NB4 (cell line): ENCODE results near the gene SLC4A7.

Source experiments
- DNase-seq: peaks from one replicate; pipeline ENCODE4 v3.0.0; 2010; ENCODE audit warnings: low read depth
- H3K4me3 ChIP-seq: one replicate; pipeline ENCODE4 v1.5.1; 2011; ENCODE audit warnings: mild to moderate bottlenecking, low read depth, low read length, moderate library complexity
- MYC ChIP-seq: IDR thresholded peaks from 2 replicates; pipeline ENCODE4 v1.6.1; 2011; ENCODE audit warnings: low read depth, low read length
- POLR2A ChIP-seq: IDR thresholded peaks from 2 replicates; pipeline ENCODE4 v1.6.1; 2011; ENCODE audit warnings: mild to moderate bottlenecking; ENCODE audit not compliant: insufficient read length; ENCODE audit errors: extremely low read depth
- TF ChIP-seq, protein P1 (sequence below): IDR thresholded peaks from one replicate; pipeline ENCODE4 v1.5.1; 2012; ENCODE audit warnings: low read depth, low read length
- TF ChIP-seq, protein P2 (sequence below): IDR thresholded peaks from 2 replicates; pipeline ENCODE4 v1.6.1; 2011; ENCODE audit warnings: low read depth, low read length

SLC4A7 gene

DNA sequence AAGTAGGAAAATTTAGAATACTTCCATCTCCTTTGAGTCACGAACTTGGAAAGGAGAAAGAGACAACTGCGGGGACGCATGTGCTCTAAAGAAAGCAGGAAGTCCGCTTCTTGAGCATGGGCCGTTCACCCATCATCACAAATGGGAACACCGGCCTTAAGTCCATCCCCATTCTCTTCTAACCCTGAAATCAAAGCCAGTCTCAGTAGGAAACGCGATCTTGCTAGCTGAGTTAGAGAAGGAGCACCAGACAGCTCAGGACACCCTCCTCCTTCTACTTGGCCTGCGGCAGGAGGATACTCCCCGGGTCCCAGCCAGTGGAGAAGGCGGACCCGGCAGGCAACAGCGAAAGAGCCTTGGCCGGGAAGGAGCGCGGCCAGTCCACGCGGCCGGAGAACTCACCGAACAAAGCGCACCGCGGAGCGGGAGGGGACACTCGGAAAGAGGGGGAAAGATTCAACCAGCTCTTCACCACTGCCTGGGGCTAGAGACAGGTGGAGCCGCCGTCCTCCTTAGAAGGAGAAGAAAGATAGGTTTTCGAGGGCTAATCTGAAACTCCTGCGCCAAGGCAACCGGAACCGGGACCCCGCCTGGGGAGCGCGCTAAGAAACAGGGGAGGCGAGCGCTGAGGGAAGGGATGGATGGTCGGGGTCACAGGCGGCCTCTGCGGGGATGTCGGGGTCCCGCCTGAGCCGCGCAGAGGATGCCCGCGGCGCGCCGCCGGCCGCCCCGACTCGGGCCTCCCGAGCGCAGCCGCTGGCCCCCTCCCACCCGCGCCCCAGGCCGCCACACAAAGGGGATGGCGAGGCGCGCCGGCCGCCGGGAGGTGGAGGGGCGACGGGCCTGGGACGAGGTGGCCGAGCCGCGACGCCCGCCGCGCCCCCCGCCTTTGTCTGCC is 818 bp downstream of the SLC4A7 start:
- peak; percentile 82 for DNase-seq
- TF ChIP-seq, protein P1, sequence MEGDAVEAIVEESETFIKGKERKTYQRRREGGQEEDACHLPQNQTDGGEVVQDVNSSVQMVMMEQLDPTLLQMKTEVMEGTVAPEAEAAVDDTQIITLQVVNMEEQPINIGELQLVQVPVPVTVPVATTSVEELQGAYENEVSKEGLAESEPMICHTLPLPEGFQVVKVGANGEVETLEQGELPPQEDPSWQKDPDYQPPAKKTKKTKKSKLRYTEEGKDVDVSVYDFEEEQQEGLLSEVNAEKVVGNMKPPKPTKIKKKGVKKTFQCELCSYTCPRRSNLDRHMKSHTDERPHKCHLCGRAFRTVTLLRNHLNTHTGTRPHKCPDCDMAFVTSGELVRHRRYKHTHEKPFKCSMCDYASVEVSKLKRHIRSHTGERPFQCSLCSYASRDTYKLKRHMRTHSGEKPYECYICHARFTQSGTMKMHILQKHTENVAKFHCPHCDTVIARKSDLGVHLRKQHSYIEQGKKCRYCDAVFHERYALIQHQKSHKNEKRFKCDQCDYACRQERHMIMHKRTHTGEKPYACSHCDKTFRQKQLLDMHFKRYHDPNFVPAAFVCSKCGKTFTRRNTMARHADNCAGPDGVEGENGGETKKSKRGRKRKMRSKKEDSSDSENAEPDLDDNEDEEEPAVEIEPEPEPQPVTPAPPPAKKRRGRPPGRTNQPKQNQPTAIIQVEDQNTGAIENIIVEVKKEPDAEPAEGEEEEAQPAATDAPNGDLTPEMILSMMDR: no peak
- TF ChIP-seq, protein P2, sequence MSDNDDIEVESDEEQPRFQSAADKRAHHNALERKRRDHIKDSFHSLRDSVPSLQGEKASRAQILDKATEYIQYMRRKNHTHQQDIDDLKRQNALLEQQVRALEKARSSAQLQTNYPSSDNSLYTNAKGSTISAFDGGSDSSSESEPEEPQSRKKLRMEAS: peak; percentile 93
- peak; percentile 19 for TF ChIP-seq POLR2A
- TF ChIP-seq MYC: peak; percentile 94
- peak overlapping the region; percentile 87 for H3K4me3 ChIP-seq

DNA sequence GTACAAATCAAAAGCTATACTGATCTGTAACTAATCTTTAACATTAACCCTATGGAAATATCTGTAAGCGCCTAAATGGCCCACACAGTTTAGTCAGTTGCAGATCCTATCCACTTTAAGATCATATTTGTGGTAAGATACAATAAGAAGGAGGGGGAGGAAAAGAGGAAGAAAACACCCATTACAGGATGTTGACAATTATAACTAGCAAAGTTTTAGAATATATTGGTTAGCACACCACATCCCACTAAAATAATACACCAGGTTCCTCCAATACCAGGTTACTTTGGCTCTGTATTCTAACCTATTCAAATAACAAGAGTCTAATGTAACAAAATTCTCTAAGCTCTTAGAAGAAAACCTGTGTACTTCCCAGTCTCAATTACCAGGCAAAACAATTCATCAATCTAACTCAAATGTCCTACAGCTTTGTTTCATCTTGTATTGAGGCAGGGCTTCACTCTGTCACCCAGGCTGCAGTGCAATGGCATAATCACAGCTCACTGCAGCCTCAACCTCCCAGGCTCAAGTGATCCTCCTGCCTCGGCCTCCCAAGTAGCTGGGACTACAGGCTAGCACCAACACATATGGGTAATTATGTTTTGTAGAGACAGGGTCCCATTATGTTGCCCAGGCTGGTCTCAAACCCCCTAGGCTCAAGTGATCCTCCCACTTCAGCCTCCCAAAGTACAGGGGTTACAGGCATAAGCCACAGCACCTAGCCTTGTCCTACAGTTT is 4.2 kb downstream of the SLC4A7 start:
- H3K4me3 ChIP-seq: no peak overlapping the region
- peak; percentile 58 for DNase-seq
- TF ChIP-seq POLR2A (no peak), MYC (no peak)
- TF ChIP-seq, protein P2: no peak
- TF ChIP-seq, protein P1: no peak

DNA sequence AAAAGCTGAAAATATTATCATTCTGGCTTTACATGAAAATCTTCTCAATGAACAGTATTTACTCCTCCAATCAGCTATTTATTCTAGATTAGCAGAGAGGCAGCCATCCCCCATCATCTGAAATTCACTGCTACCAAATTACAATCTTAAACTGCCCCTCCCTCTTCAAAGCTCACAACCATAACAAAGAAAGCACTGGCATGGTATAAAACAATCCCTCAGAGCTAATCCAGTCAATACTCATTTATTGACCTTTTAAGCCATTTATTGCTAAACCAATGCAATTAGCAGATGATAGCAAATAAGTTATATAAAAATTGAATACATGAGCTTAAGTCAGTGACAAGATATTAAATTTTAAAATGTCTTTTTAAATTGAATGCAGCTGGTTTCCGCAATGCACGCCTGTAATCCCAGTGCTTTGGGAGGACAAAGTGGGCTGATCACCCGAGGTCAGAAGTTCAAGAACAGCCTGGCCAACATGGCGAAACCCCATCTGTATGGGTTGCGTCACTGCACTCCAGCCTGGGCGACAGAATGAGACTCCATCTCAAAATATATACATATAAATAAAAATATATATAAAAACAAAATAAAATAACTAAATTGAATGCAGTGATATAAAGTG is 12.1 kb downstream of the SLC4A7 start:
- peak; percentile 38 for DNase-seq
- H3K4me3 ChIP-seq: no peak overlapping the region
- no peak for TF ChIP-seq MYC
- TF ChIP-seq, protein P1: no peak
- TF ChIP-seq, protein P2: no peak
- no peak for TF ChIP-seq POLR2A

GRCh38 chr3:27468283-27468886 is 15.8 kb downstream of the SLC4A7 start:
- no peak overlapping the region for H3K4me3 ChIP-seq
- TF ChIP-seq POLR2A (no peak), MYC (no peak)
- TF ChIP-seq, protein P1: no peak
- TF ChIP-seq, protein P2: no peak

DNA sequence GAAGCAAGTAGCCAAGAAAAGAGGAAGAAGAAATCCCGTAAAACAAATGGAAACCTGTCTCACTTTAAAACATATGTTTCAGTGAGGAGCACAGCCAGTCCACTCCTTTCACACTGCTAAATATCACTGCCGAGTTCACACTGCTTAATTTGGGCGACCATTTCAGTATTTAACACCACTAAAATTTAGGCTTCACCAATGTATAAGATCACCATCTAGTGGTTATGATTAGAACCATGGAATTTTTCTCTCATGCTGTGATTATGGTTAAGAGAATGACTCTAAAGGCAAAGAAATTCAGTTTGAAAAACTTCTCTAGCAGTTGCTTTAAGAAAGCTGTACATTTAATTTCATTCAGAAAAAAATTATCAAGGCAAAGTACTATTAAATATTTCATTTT is 16.6 kb downstream of the SLC4A7 start:
- TF ChIP-seq MYC: no peak
- TF ChIP-seq POLR2A: no peak
- TF ChIP-seq, protein P1: no peak
- TF ChIP-seq, protein P2: no peak
- peak; percentile 53 for DNase-seq
- no peak overlapping the region for H3K4me3 ChIP-seq

More at GRCh38 chr3:27468283-27468886, 15.8 kb downstream of the SLC4A7 start:
- DNase-seq: no peak
